ENCODE measurements around the gene LAMTOR1. TPM values are rescaled to one million over a fixed set of nuclear protein-coding genes. Genes with fewer than 3 reads are reported as not detected.

Gene LAMTOR1
- total RNA-seq, 2 donors from 2014 or later: 65.6 to 66.9 TPM

GRCh38 chr11:72125956-72126355 lies 22.9 kb upstream of the LAMTOR1 start:
- intact Hi-C loops (cut with DNase I): no loop called here
- no peak for TF ChIP-seq CTCF (IDR thresholded peaks at IDR 0.05)
- TF ChIP-seq POLR2A (IDR thresholded peaks at IDR 0.05): no peak
- Histone ChIP-seq H3K9me3 (no peaks in the 10 kb centered on the region), H3K4me3 (no peak overlapping the region), H3K27ac (no peak overlapping the region), H3K36me3 (replicated peaks in 1 of 2; ENCODE audit: insufficient read depth in 1 of 2, low read depth in 2 of 2) (no peaks in the 10 kb centered on the region), H3K4me1 (peaks cover 6% of the 10 kb centered on the region), H3K27me3 (no peaks in the 10 kb centered on the region)
- 50 to 77% methylated on average over 1 of the region's 1 CpG for WGBS, 2 donors
- ATAC-seq: no peak
- no peak for DNase-seq

- Histone ChIP-seq H3K4me3 (no peak overlapping the region), H3K4me1 (peaks cover 6% of the 10 kb centered on the region), H3K27ac (no peak overlapping the region), H3K36me3 (replicated peaks in 1 of 2; ENCODE audit: insufficient read depth in 1 of 2, low read depth in 2 of 2) (no peaks in the 10 kb centered on the region), H3K27me3 (no peaks in the 10 kb centered on the region), H3K9me3 (no peaks in the 10 kb centered on the region)
- TF ChIP-seq CTCF (IDR thresholded peaks at IDR 0.05) (no peak), POLR2A (IDR thresholded peaks at IDR 0.05) (no peak)
- ATAC-seq (peak; percentile 6), DNase-seq (no peak)
- WGBS, 2 donors: 87 to 100% methylated on average over 1 to 6 of the region's 6 CpGs
- intact Hi-C loops (cut with DNase I): no loop called here
Measured at GRCh38 chr11:72124046-72124445, 20.9 kb upstream of the LAMTOR1 start.

- no peak overlapping the region for H3K27ac ChIP-seq
- WGBS, 2 donors: 39 to 42% methylated on average over 3 of the region's 3 CpGs
- no peaks in the 10 kb centered on the region for H3K27me3 ChIP-seq
- no peak for DNase-seq
- intact Hi-C loops (cut with DNase I): no loop called here
- H3K9me3 ChIP-seq: no peaks in the 10 kb centered on the region
- H3K36me3 ChIP-seq (replicated peaks in 1 of 2; ENCODE audit: insufficient read depth in 1 of 2, low read depth in 2 of 2): no peaks in the 10 kb centered on the region
- no peak overlapping the region for H3K4me3 ChIP-seq
- ATAC-seq: peak; percentile 46
- peaks cover 8% of the 10 kb centered on the region for H3K4me1 ChIP-seq
- TF ChIP-seq POLR2A (IDR thresholded peaks at IDR 0.05) (no peak), CTCF (IDR thresholded peaks at IDR 0.05) (no peak)
Measured at GRCh38 chr11:72123117-72123653, 20.1 kb upstream of the LAMTOR1 start.

DNA sequence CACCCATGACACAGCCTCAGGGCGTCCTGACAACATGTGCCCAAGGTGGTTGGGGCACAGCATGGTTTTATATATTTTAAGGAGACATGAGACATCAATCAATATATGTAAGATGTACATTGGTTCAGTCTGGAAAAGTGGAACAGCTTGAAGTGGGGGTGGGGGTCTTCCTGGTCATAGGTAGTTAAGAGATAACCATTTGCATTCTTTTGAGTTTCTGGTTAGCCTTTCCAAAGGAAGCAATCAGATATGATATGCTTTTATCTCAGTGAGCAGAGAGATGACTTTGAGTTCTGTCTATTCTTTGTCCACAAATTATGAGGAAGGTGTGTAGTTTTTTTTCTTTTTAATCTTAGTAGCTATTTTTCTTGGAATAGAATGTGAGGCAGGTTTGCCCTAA lies 19.5 kb upstream of the LAMTOR1 start:
- 78 to 82% methylated on average over 1 of the region's 1 CpG for WGBS, 2 donors
- Histone ChIP-seq H3K27me3 (no peaks in the 10 kb centered on the region), H3K4me3 (no peak overlapping the region), H3K36me3 (replicated peaks in 1 of 2; ENCODE audit: insufficient read depth in 1 of 2, low read depth in 2 of 2) (no peaks in the 10 kb centered on the region), H3K9me3 (no peaks in the 10 kb centered on the region), H3K4me1 (peaks cover 11% of the 10 kb centered on the region), H3K27ac (no peak overlapping the region)
- DNase-seq (no peak), ATAC-seq (no peak)
- TF ChIP-seq CTCF (IDR thresholded peaks at IDR 0.05) (no peak), POLR2A (IDR thresholded peaks at IDR 0.05) (no peak)
- intact Hi-C loops (cut with DNase I): no loop called here

DNA sequence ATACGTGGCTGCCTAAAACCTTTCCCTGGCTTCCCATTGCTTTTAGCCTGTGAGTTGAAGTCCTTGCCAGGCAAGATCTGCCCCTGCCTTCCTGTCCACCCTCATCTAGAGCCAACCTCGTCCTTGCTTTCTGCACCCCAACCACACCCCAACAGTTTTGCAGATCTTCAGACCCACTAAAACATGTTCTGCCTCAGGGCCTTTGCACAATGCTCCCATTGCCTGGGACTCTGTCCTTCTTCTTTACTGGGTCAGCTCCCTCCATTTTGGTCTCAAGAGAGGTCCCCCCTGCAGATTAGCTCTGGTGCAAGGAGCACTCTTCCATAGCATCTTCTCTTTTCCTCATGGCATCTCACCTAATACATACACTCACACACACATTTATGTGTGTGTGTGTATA lies 17.8 kb upstream of the LAMTOR1 start:
- TF ChIP-seq POLR2A (IDR thresholded peaks at IDR 0.05) (no peak), CTCF (IDR thresholded peaks at IDR 0.05) (no peak)
- Histone ChIP-seq H3K27me3 (no peaks in the 10 kb centered on the region), H3K27ac (no peak overlapping the region), H3K4me1 (peaks cover 11% of the 10 kb centered on the region), H3K4me3 (no peak overlapping the region), H3K36me3 (replicated peaks in 1 of 2; ENCODE audit: insufficient read depth in 1 of 2, low read depth in 2 of 2) (no peaks in the 10 kb centered on the region), H3K9me3 (no peaks in the 10 kb centered on the region)
- 67% methylated on average over 2 of the region's 2 CpGs for WGBS, 2 donors
- no peak for DNase-seq
- intact Hi-C loops (cut with DNase I): no loop called here
- ATAC-seq: no peak

Measured in body of pancreas (tissue), 4 donors.